ENCODE results near the gene CANT1.
"Not testable (repeated sequence)": the region's sequence is repeated elsewhere in the genome, so short reads cannot be mapped to it uniquely, and the experiment has no call there.

The CANT1 gene

GRCh38 chr17:79023886-79024771 lies 14.6 kb upstream of the CANT1 start, which contains the start of gene C1QTNF1:
Gene C1QTNF1 (plus strand): TSS chr17:79024169. CDS start chr17:79043969, 19,800 bp downstream.
- no peak for TF ChIP-seq CTCF (IDR thresholded peaks at IDR 0.05; ENCODE audit: extremely low read depth, missing control alignments)
- DNase-seq (ENCODE audit: low spot score) = peak; percentile 70

GRCh38 chr17:79023180-79023705 lies 13.7 kb upstream of the CANT1 start:
- DNase-seq (ENCODE audit: low spot score) = no peak
- TF ChIP-seq CTCF (IDR thresholded peaks at IDR 0.05; ENCODE audit: extremely low read depth, missing control alignments) = no peak

- DNase-seq (ENCODE audit: low spot score) = no peak
- no peak for TF ChIP-seq CTCF (IDR thresholded peaks at IDR 0.05; ENCODE audit: extremely low read depth, missing control alignments)
These were observed 13.0 kb upstream of the CANT1 start for GRCh38 chr17:79022507-79022991.

- DNase-seq (ENCODE audit: low spot score) = not testable (repeated sequence)
These were observed 12.4 kb upstream of the CANT1 start for GRCh38 chr17:79021929-79022328.

- no peak for DNase-seq (ENCODE audit: low spot score)
- no peak for TF ChIP-seq CTCF (IDR thresholded peaks at IDR 0.05; ENCODE audit: extremely low read depth, missing control alignments)
These were observed 11.2 kb upstream of the CANT1 start for GRCh38 chr17:79020631-79021301.

GRCh38 chr17:79019632-79020584 lies 10.3 kb upstream of the CANT1 start:
- DNase-seq (ENCODE audit: low spot score) = no peak
- peak; percentile 28 for TF ChIP-seq CTCF (IDR thresholded peaks at IDR 0.05; ENCODE audit: extremely low read depth, missing control alignments)

- TF ChIP-seq CTCF (IDR thresholded peaks at IDR 0.05; ENCODE audit: extremely low read depth, missing control alignments) = no peak
- no peak for DNase-seq (ENCODE audit: low spot score)
These were observed 9.7 kb upstream of the CANT1 start for GRCh38 chr17:79019261-79019631.

Data from GM20000 (cell line).